NCI-H2227 (cell line): ENCODE results near the gene ESRRG.
A peak's percentile ranks its signal among the peaks of the same experiment; 100 is the strongest.

ENCODE experiments used
- DNase-seq: peaks from one replicate; lab custom pipeline; 2025; ENCODE audit not compliant: unreplicated experiment; lab: John Stamatoyannopoulos, UW

ESRRG gene

GRCh38 chr1:216523043-216523442 is 200.2 kb downstream of the ESRRG start:
- no peak for DNase-seq

GRCh38 chr1:216521477-216521876 is 201.8 kb downstream of the ESRRG start:
- DNase-seq = no peak

GRCh38 chr1:216518844-216519627 is 204.2 kb downstream of the ESRRG start:
- no peak for DNase-seq

- DNase-seq = peak; percentile 23
Measured at GRCh38 chr1:216502528-216503162, 220.6 kb downstream of the ESRRG start.

- DNase-seq = no peak
Measured at GRCh38 chr1:216500273-216500967, 222.8 kb downstream of the ESRRG start.

- DNase-seq = no peak
Measured at GRCh38 chr1:216499581-216500272, 223.5 kb downstream of the ESRRG start.

- DNase-seq = no peak
Measured at GRCh38 chr1:216498277-216498676, 225.0 kb downstream of the ESRRG start.

GRCh38 chr1:216485042-216485441 is 238.2 kb downstream of the ESRRG start:
- DNase-seq = no peak

- DNase-seq = no peak
Measured at GRCh38 chr1:216483672-216484401, 239.4 kb downstream of the ESRRG start.

- DNase-seq = no peak
Measured at GRCh38 chr1:216482620-216483019, 240.6 kb downstream of the ESRRG start.

GRCh38 chr1:216478238-216478637 is 245.0 kb downstream of the ESRRG start:
- no peak for DNase-seq

- no peak for DNase-seq
Measured at GRCh38 chr1:216476341-216476740, 246.9 kb downstream of the ESRRG start.

- DNase-seq = no peak
Measured at GRCh38 chr1:216475659-216476276, 247.5 kb downstream of the ESRRG start.

GRCh38 chr1:216466162-216466801 is 256.9 kb downstream of the ESRRG start:
- DNase-seq = no peak

GRCh38 chr1:216464489-216464888 is 258.7 kb downstream of the ESRRG start:
- DNase-seq = no peak

- no peak for DNase-seq
Measured at GRCh38 chr1:216462066-216462775, 261.0 kb downstream of the ESRRG start.

- DNase-seq = no peak
Measured at GRCh38 chr1:216461466-216461865, 261.8 kb downstream of the ESRRG start.

- DNase-seq = no peak
Measured at GRCh38 chr1:216459651-216460207, 263.5 kb downstream of the ESRRG start.

GRCh38 chr1:216458812-216459211 is 264.4 kb downstream of the ESRRG start:
- DNase-seq = no peak
